H1 (cell line): ENCODE data around the gene KNDC1. TPM values are rescaled to one million over a fixed set of nuclear protein-coding genes. Genes with fewer than 3 reads are reported as not detected.
A peak's percentile ranks its signal among the peaks of the same experiment; 100 is the strongest.

Source experiments
- CTCF ChIA-PET: fragments of 300-600 bp; sonication (Branson Sonifier 250); formaldehyde crosslinking; loops from one replicate; lab custom pipeline; 2021; ENCODE audit not compliant: partially characterized antibody; lab: Charles Lee
- POLR2A ChIA-PET: fragments of 300-600 bp; sonication (Branson Sonifier 250); formaldehyde crosslinking; loops from one replicate; lab custom pipeline; 2021; ENCODE audit warnings: inconsistent platforms; ENCODE audit not compliant: partially characterized antibody; lab: Charles Lee
- DNase-seq, 2 experiments: peaks; one replicate each; pipeline versions ENCODE4 v3.0.0 to v3.0.0-alpha.2; 2010 to 2022; ENCODE audit warnings: low spot score in 2 of 2, low read depth in 1 of 2, mixed read lengths in 1 of 2
- FAIRE-seq: peaks from 2 replicates; lab custom pipeline; 2011; peaks lifted over from hg19 to GRCh38; lab: Jason Lieb, UNC
- H2AFZ ChIP-seq: 2 replicates; pipeline ENCODE4 v1.8.1; 2012; ENCODE audit warnings: low read length, inconsistent platforms
- H2AK5ac ChIP-seq: 2 replicates; pipeline ENCODE4 v1.6.1; 2013; ENCODE audit warnings: low read depth, low read length
- H2BK120ac ChIP-seq: replicated peaks from 2 replicates; pipeline ENCODE3; 2013; ENCODE audit warnings: low read depth, low read length, inconsistent platforms
- H2BK12ac ChIP-seq: 2 replicates; pipeline ENCODE4 v1.6.1; 2013; ENCODE audit warnings: low read depth, low read length
- H2BK15ac ChIP-seq: 2 replicates; pipeline ENCODE4 v1.6.1; 2013; ENCODE audit warnings: low read length
- H2BK20ac ChIP-seq: 2 replicates; pipeline ENCODE4 v1.6.1; 2013; ENCODE audit warnings: low read length
- H2BK5ac ChIP-seq: 2 replicates; pipeline ENCODE4 v1.6.1; 2013; ENCODE audit warnings: low read depth, low read length
- H3K14ac ChIP-seq: 2 replicates; pipeline ENCODE4 v1.6.1; 2013; ENCODE audit warnings: inconsistent platforms; ENCODE audit not compliant: insufficient read length
- H3K18ac ChIP-seq: 2 replicates; pipeline ENCODE4 v1.6.1; 2013; ENCODE audit warnings: low read length; ENCODE audit errors: extremely low read depth
- H3K23ac ChIP-seq: 2 replicates; pipeline ENCODE4 v1.6.1; 2013; ENCODE audit warnings: inconsistent platforms; ENCODE audit not compliant: insufficient read length
- H3K23me2 ChIP-seq: 2 replicates; pipeline ENCODE4 v1.6.1; 2013; ENCODE audit warnings: low read depth, low read length
- H3K27ac ChIP-seq: 2 replicates; pipeline ENCODE4 v1.6.1; 2011; ENCODE audit warnings: low read depth, low read length, inconsistent platforms
- H3K27me3 ChIP-seq, 4 experiments: replicated peaks in 1 of 4; 1 replicate in 1 of 4; 2 replicates in 3 of 4; pipeline versions ENCODE4 v1.6.1 to v1.8.1; 2011 to 2013; ENCODE audit warnings: low read length in 3 of 4, mild to moderate bottlenecking in 3 of 4, inconsistent platforms in 2 of 4, mixed read lengths in 2 of 4, moderate library complexity in 1 of 4; ENCODE audit not compliant: control insufficient read depth in 3 of 4, insufficient read depth in 3 of 4; ENCODE audit errors: extremely low read depth in 1 of 4
- H3K36me3 ChIP-seq, 4 experiments: 2 replicates each; pipeline versions ENCODE4 v1.6.1 to v1.8.1; 2011 to 2013; ENCODE audit warnings: mild to moderate bottlenecking in 4 of 4, low read length in 3 of 4, moderate library complexity in 2 of 4, control low read depth in 1 of 4, inconsistent platforms in 1 of 4; ENCODE audit not compliant: insufficient read depth in 4 of 4, control insufficient read depth in 2 of 4
- H3K4ac ChIP-seq: replicated peaks from 2 replicates; pipeline ENCODE3; 2013; ENCODE audit warnings: low read length, low read depth, mixed read lengths, inconsistent platforms; ENCODE audit not compliant: insufficient read length
- H3K4me1 ChIP-seq, 4 experiments: replicated peaks in 1 of 4; 1 replicate in 1 of 4; 2 replicates in 3 of 4; pipeline versions ENCODE4 v1.6.1 to v1.8.1; 2011 to 2013; ENCODE audit warnings: low read length in 3 of 4, inconsistent platforms in 2 of 4, mixed read lengths in 1 of 4; ENCODE audit not compliant: insufficient read depth in 4 of 4, control insufficient read depth in 3 of 4
- H3K4me2 ChIP-seq, 2 experiments: 2 replicates each; pipeline versions ENCODE4 v1.6.1 to v1.8.1; 2011 to 2013; ENCODE audit warnings: low read depth in 2 of 2, low read length in 2 of 2, control low read depth in 1 of 2, inconsistent platforms in 1 of 2, mild to moderate bottlenecking in 1 of 2; ENCODE audit not compliant: insufficient read depth in 1 of 2
- H3K4me3 ChIP-seq, 4 experiments: fragments of 200-600, 300-600 bp in 1 of 4; sonication (generic), shearing (Covaris generic), sonication (Bioruptor Twin) in 1 of 4; 2 replicates each; pipeline versions ENCODE4 v1.5.1 to v1.8.1; 2011 to 2016; ENCODE audit warnings: low read length in 4 of 4, low read depth in 3 of 4, control low read depth in 2 of 4, inconsistent platforms in 2 of 4, mild to moderate bottlenecking in 2 of 4, mixed read lengths in 1 of 4, moderate library complexity in 1 of 4; ENCODE audit not compliant: insufficient read depth in 2 of 4; ENCODE audit errors: extremely low read depth in 1 of 4
- H3K56ac ChIP-seq: replicated peaks from 2 replicates; pipeline ENCODE3; 2013; ENCODE audit warnings: low read depth, mild to moderate bottlenecking, mixed read lengths, low read length, inconsistent platforms; ENCODE audit not compliant: insufficient read length
- H3K79me1 ChIP-seq: 2 replicates; pipeline ENCODE4 v1.6.1; 2013; ENCODE audit warnings: low read depth, low read length, control low read depth
- H3K79me2 ChIP-seq, 2 experiments: 2 replicates each; pipeline versions ENCODE4 v1.6.1 to v1.8.1; 2012 to 2013; ENCODE audit warnings: low read length in 2 of 2, mild to moderate bottlenecking in 2 of 2, inconsistent platforms in 1 of 2; ENCODE audit not compliant: insufficient read depth in 2 of 2, control insufficient read depth in 1 of 2
- H3K9ac ChIP-seq, 4 experiments: replicated peaks in 1 of 4; 1 replicate in 1 of 4; 2 replicates in 3 of 4; pipeline versions ENCODE4 v1.6.1 to v1.8.1; 2011 to 2013; ENCODE audit warnings: low read depth in 3 of 4, low read length in 3 of 4, control low read depth in 2 of 4, mild to moderate bottlenecking in 2 of 4, moderate library complexity in 2 of 4, inconsistent platforms in 1 of 4; ENCODE audit errors: extremely low read depth in 1 of 4
- H3K9me3 ChIP-seq, 2 experiments: 2 replicates each; pipeline versions ENCODE4 v1.6.1 to v1.8.1; 2012 to 2013; ENCODE audit warnings: mild to moderate bottlenecking in 2 of 2, moderate library complexity in 2 of 2, control low read depth in 1 of 2, inconsistent platforms in 1 of 2, low read depth in 1 of 2, low read length in 1 of 2, mixed read lengths in 1 of 2; ENCODE audit not compliant: insufficient read depth in 2 of 2
- H4K20me1 ChIP-seq, 2 experiments: replicated peaks in 1 of 2; 2 replicates each; pipeline versions ENCODE3 to v1.8.1; 2011 to 2013; ENCODE audit warnings: inconsistent platforms in 2 of 2, low read length in 2 of 2, mild to moderate bottlenecking in 1 of 2; ENCODE audit not compliant: insufficient read depth in 2 of 2, control insufficient read depth in 1 of 2
- H4K5ac ChIP-seq: 2 replicates; pipeline ENCODE4 v1.6.1; 2013; ENCODE audit warnings: low read length, low read depth, mixed read lengths, inconsistent platforms; ENCODE audit not compliant: insufficient read length
- H4K8ac ChIP-seq: 2 replicates; pipeline ENCODE4 v1.8.0; 2013; ENCODE audit warnings: mild to moderate bottlenecking, moderate library complexity, low read length, inconsistent platforms; ENCODE audit not compliant: insufficient read depth; ENCODE audit errors: extremely low read depth
- H4K91ac ChIP-seq: replicated peaks from 2 replicates; pipeline ENCODE3; 2013; ENCODE audit warnings: low read length, mixed read lengths, inconsistent platforms; ENCODE audit not compliant: insufficient read length
- EGR1 ChIP-seq: IDR thresholded peaks from 2 replicates; pipeline ENCODE4 v1.6.1; 2011; ENCODE audit warnings: low read depth, low read length, borderline replicate concordance
- JUN ChIP-seq: IDR thresholded peaks from 2 replicates; pipeline ENCODE4 v1.6.1; 2011; ENCODE audit warnings: low read depth, mild to moderate bottlenecking, improper control_type of control experiment, low read length
- WGBS, 2 experiments: shearing (Covaris generic) in 1 of 2; methylation state at CpG; one replicate each; pipeline versions ENCODE4 v1.1.6 to v1.1.7; 2013 to 2015; ENCODE audit warnings: low lambda C conversion rate in 2 of 2, mixed read lengths in 2 of 2, inconsistent platforms in 1 of 2, low coverage in 1 of 2, missing lambda C conversion rate in 1 of 2; ENCODE audit not compliant: insufficient replicate concordance in 2 of 2, insufficient coverage in 1 of 2, insufficient read length in 1 of 2; ENCODE audit errors: extremely low coverage in 1 of 2, missing lambda C conversion rate in 1 of 2; 5-methylcytosine and 5-hydroxymethylcytosine counted together
- polyA plus RNA-seq, 7 experiments: library from polyadenylated mRNA; depleted of rRNA in 3 of 7; stranded (reverse) in 5 of 7; unstranded in 2 of 7; fragments of >200 nt in 5 of 7; fragments of 200-250 nt in 2 of 7; gene quantifications; 1 replicate in 5 of 7; 2 replicates in 1 of 7; 4 replicates in 1 of 7; pipeline versions ENCODE4 v1.2.1 to v1.2.3, GENCODE V29; 2011 to 2013; ENCODE audit warnings: missing spikeins in 2 of 7, mixed read lengths in 2 of 7
- total RNA-seq: library from RNA; stranded (reverse); fragmentation: NEBNext Ultra II Directional; extraction: Animal tissue kit (Norgen Biotek cat#: 25700); gene quantifications from 2 replicates; pipeline ENCODE4 v1.2.1, GENCODE V29; 2021
- TF ChIP-seq, protein P1 (sequence below): IDR thresholded peaks from 2 replicates; pipeline ENCODE4 v1.6.1; 2012; ENCODE audit warnings: inconsistent platforms

The KNDC1 gene
- total and polyA plus RNA-seq, 2 of the 8 experiments (the other 6 are each of a cell fraction or from before 2014, with no cell fraction given), result 7.5 to 16.7 TPM

DNA sequence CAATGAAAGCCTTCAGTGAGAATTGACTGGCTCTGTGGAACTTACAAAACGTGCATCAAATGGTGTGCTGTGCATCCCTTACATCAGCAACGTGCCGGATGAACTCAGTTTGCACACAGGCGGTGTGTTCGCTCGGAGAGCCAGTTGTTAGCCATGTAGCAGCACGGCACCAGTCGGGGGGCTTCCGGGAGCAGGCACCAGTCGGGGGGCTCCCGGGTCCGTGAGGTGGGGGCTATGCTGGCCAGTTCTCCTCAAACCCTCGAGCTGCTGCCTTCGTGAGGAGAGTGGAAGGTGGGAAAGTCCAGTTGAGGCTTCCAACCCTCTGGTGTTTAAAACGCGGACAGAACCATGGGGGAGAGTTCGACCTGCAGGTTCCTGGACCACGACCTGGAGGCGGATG is 35.1 kb downstream of the KNDC1 start:
- no peak overlapping the region for H2BK5ac ChIP-seq
- H3K4me1 ChIP-seq, result no peaks in the 10 kb centered on the region
- no peak overlapping the region for H2BK20ac ChIP-seq
- H2BK120ac ChIP-seq, result no peak overlapping the region
- no peak overlapping the region for H3K4ac ChIP-seq
- no peak overlapping the region for H3K4me2 ChIP-seq
- no peak overlapping the region for H3K18ac ChIP-seq
- 0 out of 2 replicates have a peak, but pooled peaks cover 2% of the 10 kb centered on the region for H3K79me1 ChIP-seq
- H3K36me3 ChIP-seq, result peaks cover 0 to 3% (median 0%) of the 10 kb centered on the region in 4 experiments; a peak in 1 of 8 replicates
- H4K91ac ChIP-seq, result no peak overlapping the region
- H4K8ac ChIP-seq, result no peak overlapping the region
- H2BK12ac ChIP-seq, result no peak overlapping the region
- DNase-seq (no peak), FAIRE-seq (no peak)
- no peaks in the 10 kb centered on the region for H4K20me1 ChIP-seq
- no peak overlapping the region for H3K14ac ChIP-seq
- H3K23me2 ChIP-seq, result no peaks in the 10 kb centered on the region
- H3K56ac ChIP-seq, result no peak overlapping the region
- H3K27me3 ChIP-seq, result no peaks in the 10 kb centered on the region
- H3K23ac ChIP-seq, result no peak overlapping the region
- H2BK15ac ChIP-seq, result no peak overlapping the region
- ChIA-PET CTCF (interaction anchor here (2.7 to 4.5 kb wide), 2 partner anchors 8 to 52 kb away, joined by 13 to 40 read pairs; no protein-coding TSS in a partner anchor), POLR2A (no interaction called here)
- H3K4me3 ChIP-seq, result no peak overlapping the region
- H3K9ac ChIP-seq, result no peak overlapping the region
- WGBS, 2 experiments, result 85% methylated on average over 19 of the region's 19 CpGs; no CpG with 5 or more reads in 1 of the 2 experiments
- no peak overlapping the region for H2AFZ ChIP-seq
- no peak overlapping the region for H3K27ac ChIP-seq
- no peaks in the 10 kb centered on the region for H3K79me2 ChIP-seq
- no peak overlapping the region for H4K5ac ChIP-seq
- peaks cover 11 to 15% of the 10 kb centered on the region in 2 experiments for H3K9me3 ChIP-seq
- TF ChIP-seq, protein P1, sequence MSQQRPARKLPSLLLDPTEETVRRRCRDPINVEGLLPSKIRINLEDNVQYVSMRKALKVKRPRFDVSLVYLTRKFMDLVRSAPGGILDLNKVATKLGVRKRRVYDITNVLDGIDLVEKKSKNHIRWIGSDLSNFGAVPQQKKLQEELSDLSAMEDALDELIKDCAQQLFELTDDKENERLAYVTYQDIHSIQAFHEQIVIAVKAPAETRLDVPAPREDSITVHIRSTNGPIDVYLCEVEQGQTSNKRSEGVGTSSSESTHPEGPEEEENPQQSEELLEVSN, result 0 out of 2 replicates have a peak, but pooled peaks have one; percentile 15
- no peak for TF ChIP-seq JUN
- TF ChIP-seq EGR1, result no peak
- H2AK5ac ChIP-seq, result no peak overlapping the region
